Small intestine (tissue), 7 donors: ENCODE measurements around the gene ATP10A. TPM values are rescaled to one million over a fixed set of nuclear protein-coding genes. Genes with fewer than 3 reads are reported as not detected.

Experiments used
- DNase-seq, 2 donors: peaks; one replicate each; pipeline versions ENCODE4 v3.0.0 to v3.0.0-alpha.2; 2013
- FAIRE-seq: peaks from 2 replicates; lab custom pipeline; 2012; peaks lifted over from hg19 to GRCh38; lab: Jason Lieb, UNC
- H3K27ac ChIP-seq, 3 donors: one replicate each; pipeline ENCODE4 v1.5.1; 2013; ENCODE audit warnings: low read length in 2 of 3, mild to moderate bottlenecking in 2 of 3, control low read depth in 1 of 3, inconsistent platforms in 1 of 3, low read depth in 1 of 3, moderate library complexity in 1 of 3
- H3K27me3 ChIP-seq, 3 donors: one replicate each; pipeline ENCODE4 v1.6.1; 2013; ENCODE audit warnings: low read length in 3 of 3, inconsistent platforms in 1 of 3; ENCODE audit not compliant: control insufficient read depth in 3 of 3, insufficient read depth in 3 of 3
- H3K36me3 ChIP-seq, 3 donors: one replicate each; pipeline ENCODE4 v1.6.1; 2013; ENCODE audit warnings: low read length in 3 of 3, inconsistent platforms in 1 of 3, low read depth in 1 of 3, mild to moderate bottlenecking in 1 of 3, moderate library complexity in 1 of 3; ENCODE audit not compliant: control insufficient read depth in 3 of 3, insufficient read depth in 2 of 3
- H3K4me1 ChIP-seq, 3 donors: one replicate each; pipeline ENCODE4 v1.6.1; 2013; ENCODE audit warnings: low read length in 2 of 3, inconsistent platforms in 1 of 3, low read depth in 1 of 3, mild to moderate bottlenecking in 1 of 3, moderate library complexity in 1 of 3; ENCODE audit not compliant: control insufficient read depth in 3 of 3, insufficient read depth in 2 of 3
- H3K4me3 ChIP-seq, 3 donors: one replicate each; pipeline ENCODE4 v1.5.1; 2013; ENCODE audit warnings: low read length in 3 of 3, control low read depth in 1 of 3, inconsistent platforms in 1 of 3, low read depth in 1 of 3, mild to moderate bottlenecking in 1 of 3, moderate library complexity in 1 of 3
- H3K9me3 ChIP-seq, 2 donors: one replicate each; pipeline ENCODE4 v1.6.1; 2013; ENCODE audit warnings: low read depth in 1 of 2, low read length in 1 of 2; ENCODE audit not compliant: control insufficient read depth in 2 of 2, insufficient read depth in 1 of 2
- WGBS, 3 donors: extraction: QIAGEN DNeasy Blood & Tissue Kit; methylation state at CpG; one replicate each; pipeline ENCODE4 v1.1.7; 2013; 5-methylcytosine and 5-hydroxymethylcytosine counted together
- polyA plus RNA-seq, 4 donors: library from polyadenylated mRNA; stranded (reverse) in 3 of 4; unstranded in 1 of 4; fragments of 200-250 nt in 3 of 4; fragments of 120-200 nt in 1 of 4; gene quantifications; one replicate each; pipeline versions ENCODE4 v1.2.1 to v1.2.3, GENCODE V29; 2013
- donor health status: healthy with polysubstance abuse.
- donor health status: control.
- donor health status: control.
- donor health status: Bipolar disorder and iron deficiency.
- donor health status: healthy.

Gene ATP10A
- polyA plus RNA-seq, 4 donors = 0.27 to 2.8 (median 1.3) TPM; not detected in 1

DNA sequence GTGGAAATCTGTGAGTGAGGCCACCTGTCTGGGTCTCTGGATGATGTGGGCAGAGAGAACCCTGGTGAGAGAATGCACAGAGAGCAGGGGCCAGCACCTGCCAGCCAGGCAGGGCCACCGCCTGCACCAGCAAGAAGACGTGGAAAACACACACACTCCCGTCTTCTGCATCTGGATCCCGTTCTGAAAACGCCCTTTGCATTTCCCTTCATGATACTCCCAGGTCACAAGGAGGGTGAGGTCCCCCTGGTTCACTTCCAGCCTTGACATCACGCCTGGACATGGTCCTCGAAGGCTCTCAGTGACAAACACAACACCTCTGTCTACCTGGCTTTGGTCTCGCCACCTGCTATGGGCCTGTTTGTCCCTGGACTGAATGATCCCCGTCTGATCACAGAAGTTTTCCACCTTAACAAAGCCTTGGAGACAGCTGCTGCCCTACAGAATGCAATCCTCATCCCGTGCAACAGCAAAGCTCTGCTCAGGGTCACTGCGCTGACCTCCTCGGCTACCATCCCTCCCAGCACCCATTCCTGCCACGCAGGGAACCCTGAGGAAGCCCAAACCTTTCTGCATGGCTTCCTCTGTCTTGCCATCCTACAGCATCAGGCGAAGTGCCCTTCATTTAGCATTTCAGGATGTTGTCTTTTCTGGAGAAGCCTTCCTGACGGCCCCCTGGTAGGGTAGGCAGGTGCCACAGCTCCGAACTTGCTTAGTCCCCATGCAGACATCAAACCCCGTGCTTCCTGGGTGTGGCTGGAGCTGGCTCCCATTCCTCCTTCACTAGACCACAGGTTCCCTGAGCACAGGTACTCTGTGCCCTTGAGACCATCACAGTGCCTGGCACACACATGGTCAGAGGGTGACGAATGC lies 122.5 kb downstream of the ATP10A start:
- H3K36me3 ChIP-seq = no peaks in the 10 kb centered on the region
- no peaks in the 10 kb centered on the region for H3K4me1 ChIP-seq
- no peak overlapping the region for H3K27ac ChIP-seq
- H3K27me3 ChIP-seq = no peaks in the 10 kb centered on the region
- WGBS, 3 donors = 73 to 83% (median 81%) methylated on average over 17 to 18 of the region's 18 CpGs
- H3K9me3 ChIP-seq = no peaks in the 10 kb centered on the region
- DNase-seq = no peak
- H3K4me3 ChIP-seq = no peak overlapping the region
- FAIRE-seq = no peak

DNA sequence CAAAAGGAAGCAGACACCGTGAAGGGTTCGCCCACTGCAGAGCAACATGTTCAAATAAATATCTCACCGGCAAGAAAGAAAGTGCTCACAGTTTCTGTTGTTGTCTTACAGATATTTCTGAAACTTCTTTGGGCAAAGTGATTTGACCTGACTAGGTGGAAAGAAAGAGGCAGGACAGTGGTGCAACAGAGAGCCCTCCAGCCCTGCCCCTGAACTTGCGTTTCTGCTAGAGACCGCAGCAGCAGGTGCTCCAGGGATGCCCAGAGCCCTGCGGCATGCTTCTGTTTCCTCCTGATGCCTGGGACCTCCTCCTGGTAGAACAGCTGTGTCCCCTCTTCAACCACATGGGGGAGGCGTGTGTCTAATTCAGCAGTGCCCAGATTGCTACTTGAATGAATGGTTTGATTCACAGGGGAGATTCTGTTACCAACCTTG lies 123.4 kb downstream of the ATP10A start:
- Histone ChIP-seq H3K4me3 (no peak overlapping the region), H3K4me1 (no peaks in the 10 kb centered on the region), H3K27ac (no peak overlapping the region), H3K27me3 (no peaks in the 10 kb centered on the region), H3K9me3 (no peaks in the 10 kb centered on the region), H3K36me3 (no peaks in the 10 kb centered on the region)
- DNase-seq (no peak), FAIRE-seq (no peak)
- 56 to 71% (median 59%) methylated on average over 7 of the region's 7 CpGs for WGBS, 3 donors

DNA sequence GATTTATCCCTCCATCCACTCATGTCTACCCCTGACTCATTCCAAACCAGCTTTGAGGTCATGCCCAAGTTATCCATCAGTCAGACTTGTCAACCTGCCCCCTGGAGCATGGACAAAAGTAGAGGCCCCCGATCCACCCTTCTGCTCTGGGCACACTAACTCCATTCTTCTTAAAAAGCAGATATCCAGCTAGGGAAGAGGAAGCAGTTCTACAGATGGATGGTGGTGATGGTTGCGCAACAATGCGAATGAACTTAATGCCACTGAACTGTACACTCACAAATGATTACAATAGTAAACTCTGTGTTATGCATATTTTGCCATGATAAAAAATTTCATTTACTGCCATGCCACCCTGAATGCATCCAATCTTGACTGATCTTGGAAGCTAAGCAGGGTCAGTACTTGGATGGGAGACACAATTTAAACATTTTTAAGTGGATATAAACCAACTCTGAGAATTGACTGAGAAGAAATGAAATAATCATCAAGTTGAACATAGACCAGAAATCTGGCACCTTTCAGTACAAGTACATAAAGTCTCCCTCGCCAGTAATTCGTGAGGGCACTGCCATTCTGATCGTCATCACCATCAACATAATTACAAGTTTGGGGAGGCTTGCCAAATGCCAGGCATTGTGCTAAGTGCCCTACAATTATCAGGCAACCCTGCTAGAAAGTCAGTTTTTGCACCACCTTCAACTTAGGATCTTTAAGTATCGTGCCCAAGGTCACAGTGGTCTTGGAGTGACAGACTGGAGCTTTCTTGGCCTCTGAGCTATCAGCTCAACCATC lies 124.8 kb downstream of the ATP10A start:
- H3K4me1 ChIP-seq = no peaks in the 10 kb centered on the region
- H3K9me3 ChIP-seq = no peaks in the 10 kb centered on the region
- peak in 1 of 2 donors; percentile 21 for DNase-seq
- H3K27ac ChIP-seq = peak overlapping the region in 1 of 3 donors; percentile 29
- no peak overlapping the region for H3K4me3 ChIP-seq
- H3K27me3 ChIP-seq = no peaks in the 10 kb centered on the region
- WGBS, 3 donors = 75 to 83% (median 76%) methylated on average over 7 of the region's 7 CpGs
- H3K36me3 ChIP-seq = no peaks in the 10 kb centered on the region
- no peak for FAIRE-seq

DNA sequence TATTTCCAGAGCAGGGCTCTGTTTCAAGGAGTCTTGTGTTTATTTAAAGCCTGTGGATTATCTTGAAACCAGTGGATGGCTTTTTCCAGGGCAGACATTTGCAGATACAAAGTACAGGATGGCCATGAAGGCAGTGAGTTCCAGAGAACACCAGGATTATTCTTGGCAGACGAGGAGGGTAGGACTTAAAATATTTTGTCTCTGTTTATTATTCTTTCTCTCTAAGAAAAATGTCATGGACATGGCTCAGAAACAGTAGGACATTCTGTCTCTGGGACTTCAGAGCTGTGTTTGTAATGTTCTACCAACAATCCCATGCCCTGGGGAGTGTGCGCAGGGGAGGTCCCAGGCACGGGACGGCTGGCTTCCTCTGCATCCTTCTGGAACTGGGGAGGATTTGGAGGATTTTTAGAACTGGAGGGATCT lies 125.9 kb downstream of the ATP10A start:
- DNase-seq = no peak
- no peak for FAIRE-seq
- Histone ChIP-seq H3K36me3 (no peaks in the 10 kb centered on the region), H3K9me3 (peaks cover 0 to 2% of the 10 kb centered on the region in 2 donors), H3K27ac (peak overlapping the region in 1 of 3 donors; percentile 50), H3K4me3 (no peak overlapping the region), H3K4me1 (no peaks in the 10 kb centered on the region), H3K27me3 (no peaks in the 10 kb centered on the region)
- 45 to 51% (median 49%) methylated on average over 4 of the region's 4 CpGs for WGBS, 3 donors

DNA sequence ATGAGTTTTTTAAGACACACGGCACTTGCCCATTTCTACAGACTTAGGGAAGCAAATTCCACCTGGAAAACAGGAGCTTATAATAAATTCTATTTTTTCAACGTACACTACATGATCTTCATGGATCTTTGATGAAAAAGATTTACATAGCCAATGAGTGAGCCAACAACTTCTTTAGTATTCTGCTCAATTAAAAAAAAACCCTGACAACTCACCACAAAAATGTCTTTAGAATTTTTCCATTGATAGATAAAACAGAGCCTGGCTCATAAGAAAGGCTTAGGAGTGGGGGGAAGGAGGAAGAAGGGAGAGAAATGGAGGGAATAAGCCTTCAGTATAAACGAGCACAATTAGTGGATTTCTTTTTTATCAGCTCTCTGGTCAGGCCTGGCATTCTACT lies 126.7 kb downstream of the ATP10A start:
- FAIRE-seq = no peak
- H3K9me3 ChIP-seq = peaks cover 0 to 2% of the 10 kb centered on the region in 2 donors
- H3K4me1 ChIP-seq = no peaks in the 10 kb centered on the region
- no peak for DNase-seq
- no peaks in the 10 kb centered on the region for H3K27me3 ChIP-seq
- no peak overlapping the region for H3K27ac ChIP-seq
- H3K36me3 ChIP-seq = no peaks in the 10 kb centered on the region
- 56 to 78% (median 77%) methylated on average over 3 of the region's 3 CpGs for WGBS, 3 donors
- H3K4me3 ChIP-seq = no peak overlapping the region

DNA sequence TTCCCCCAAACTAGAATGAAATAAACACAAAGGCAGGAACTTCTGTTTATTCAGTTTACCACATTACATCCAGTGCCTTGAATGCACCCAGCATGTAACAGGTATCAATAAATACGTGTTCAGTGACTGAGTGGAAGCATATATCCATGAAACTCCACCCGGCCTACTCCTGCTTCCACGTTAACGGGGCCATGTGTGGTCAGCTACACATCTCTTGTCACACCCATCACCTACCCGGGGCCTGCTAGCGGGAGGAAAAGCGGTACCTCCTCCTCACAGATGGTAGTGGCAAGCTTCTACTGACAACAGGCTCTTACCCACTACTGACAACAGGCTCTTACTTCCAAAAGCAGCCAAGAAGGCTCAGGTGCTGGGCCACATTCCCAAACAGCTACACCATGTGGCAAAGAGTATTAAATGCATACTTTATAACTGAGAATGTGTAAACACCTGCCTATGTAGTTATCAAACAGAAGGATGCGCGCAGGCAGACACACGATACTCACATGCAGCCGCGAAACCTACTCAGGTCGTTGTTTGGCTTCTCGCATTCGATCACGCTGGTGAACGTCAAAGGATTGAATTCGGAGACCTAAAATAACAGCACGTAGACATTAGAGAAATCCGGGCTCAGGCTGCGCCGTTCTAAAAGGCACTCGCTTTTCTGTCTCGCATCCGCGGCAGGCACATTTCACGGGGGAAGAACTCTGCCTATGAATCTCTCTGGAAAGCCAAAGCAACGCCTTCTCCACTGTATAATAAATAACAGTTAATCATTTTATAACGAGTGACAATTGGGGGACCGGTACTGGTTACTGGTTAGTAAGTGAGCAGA lies 127.4 kb downstream of the ATP10A start:
- WGBS, 3 donors = 90 to 95% (median 90%) methylated on average over 30 of the region's 30 CpGs
- Histone ChIP-seq H3K4me3 (no peak overlapping the region), H3K9me3 (peaks cover 0 to 2% of the 10 kb centered on the region in 2 donors), H3K27me3 (no peaks in the 10 kb centered on the region), H3K27ac (no peak overlapping the region), H3K4me1 (no peaks in the 10 kb centered on the region), H3K36me3 (no peaks in the 10 kb centered on the region)
- FAIRE-seq (no peak), DNase-seq (no peak)

DNA sequence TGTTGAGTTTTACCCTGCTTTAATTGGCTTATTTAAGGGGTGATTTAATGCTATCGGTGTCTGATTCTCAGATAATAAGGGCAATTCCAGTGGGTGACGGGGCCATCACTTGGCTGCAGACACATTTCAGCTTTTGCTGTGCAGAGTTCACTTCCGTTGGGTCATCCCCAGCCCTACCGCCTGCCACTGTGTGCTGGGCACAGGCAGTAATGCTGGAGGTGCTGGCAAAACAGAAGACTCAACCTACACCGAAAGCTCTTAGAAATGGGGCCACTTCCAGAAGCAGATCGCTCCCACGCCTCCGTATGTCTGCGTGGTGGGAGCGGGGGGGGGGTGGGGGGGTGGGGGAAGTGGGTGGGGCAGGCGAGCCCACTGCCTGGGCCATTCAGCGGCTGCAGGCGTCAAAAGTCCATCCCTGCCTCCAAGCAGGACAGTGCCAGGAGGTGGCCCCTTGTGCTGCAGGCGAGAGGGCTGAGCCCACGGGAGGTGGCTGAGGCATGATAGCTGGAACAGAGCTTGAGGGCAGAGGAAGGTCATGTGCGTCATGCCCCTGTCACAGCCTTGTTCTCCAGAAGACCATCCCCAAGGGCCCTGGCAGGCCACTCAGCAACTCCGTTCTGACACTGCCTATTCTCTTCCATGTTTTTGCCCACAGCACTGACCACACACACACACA lies 128.3 kb downstream of the ATP10A start:
- H3K27ac ChIP-seq = no peak overlapping the region
- DNase-seq = no peak
- no peak overlapping the region for H3K4me3 ChIP-seq
- H3K4me1 ChIP-seq = no peaks in the 10 kb centered on the region
- no peaks in the 10 kb centered on the region for H3K27me3 ChIP-seq
- FAIRE-seq = no peak
- 87 to 88% (median 88%) methylated on average over 15 to 17 of the region's 17 CpGs for WGBS, 3 donors
- no peaks in the 10 kb centered on the region for H3K36me3 ChIP-seq
- peaks cover 0 to 2% of the 10 kb centered on the region in 2 donors for H3K9me3 ChIP-seq
